Activated naive CD8-positive, alpha-beta T cell (primary cell): Measurements from ENCODE around the gene MAPK8IP3.

ENCODE experiments used
- H3K27ac Mint-ChIP-seq: one replicate; pipeline ENCODE4 v1.8.0; 2021; ENCODE audit warnings: mixed read lengths
- H3K27me3 Mint-ChIP-seq: one replicate; pipeline ENCODE4 v1.8.0; 2021; ENCODE audit warnings: mixed read lengths
- H3K36me3 Mint-ChIP-seq: one replicate; pipeline ENCODE4 v1.8.0; 2021; ENCODE audit warnings: mixed read lengths
- H3K4me1 Mint-ChIP-seq: one replicate; pipeline ENCODE4 v1.8.0; 2021; ENCODE audit warnings: low read depth, mixed read lengths
- H3K4me3 Mint-ChIP-seq: one replicate; pipeline ENCODE4 v1.8.0; 2021; ENCODE audit warnings: mild to moderate bottlenecking, mixed read lengths
- H3K9me3 Mint-ChIP-seq: one replicate; pipeline ENCODE4 v1.8.0; 2021; ENCODE audit warnings: low read depth, mixed read lengths

MAPK8IP3 gene

GRCh38 chr16:1773703-1774447, 67.9 kb downstream of the MAPK8IP3 start:
- no peaks in the 10 kb centered on the region for H3K9me3 Mint-ChIP-seq
- H3K4me3 Mint-ChIP-seq: peak overlapping the region; percentile 99
- H3K27me3 Mint-ChIP-seq: no peaks in the 10 kb centered on the region
- H3K36me3 Mint-ChIP-seq: peaks cover 3% of the 10 kb centered on the region
- H3K4me1 Mint-ChIP-seq: peaks cover 6% of the 10 kb centered on the region
- H3K27ac Mint-ChIP-seq: no peak overlapping the region

DNA sequence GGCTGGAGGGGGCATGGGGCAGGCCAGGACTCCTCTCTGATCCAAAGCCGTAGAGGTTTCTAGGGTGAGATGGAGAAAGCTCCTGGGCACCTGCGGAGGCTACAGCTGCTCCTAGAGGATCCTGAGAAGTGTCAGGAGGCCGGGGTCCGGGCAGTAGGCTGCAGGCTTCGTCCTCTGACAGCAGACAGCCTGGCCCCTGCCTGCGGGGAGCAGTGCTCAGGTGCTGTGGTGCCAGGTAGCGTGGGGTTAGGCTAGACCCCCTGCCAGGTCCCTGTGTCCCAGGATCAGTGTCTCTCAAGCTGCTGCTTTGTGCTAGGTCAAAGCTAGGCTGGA, 68.4 kb downstream of the MAPK8IP3 start:
- Mint-ChIP-seq H3K27me3 (no peaks in the 10 kb centered on the region), H3K27ac (no peak overlapping the region), H3K4me3 (peak overlapping the region; percentile 13), H3K4me1 (peaks cover 6% of the 10 kb centered on the region), H3K36me3 (peaks cover 3% of the 10 kb centered on the region), H3K9me3 (no peaks in the 10 kb centered on the region)

DNA sequence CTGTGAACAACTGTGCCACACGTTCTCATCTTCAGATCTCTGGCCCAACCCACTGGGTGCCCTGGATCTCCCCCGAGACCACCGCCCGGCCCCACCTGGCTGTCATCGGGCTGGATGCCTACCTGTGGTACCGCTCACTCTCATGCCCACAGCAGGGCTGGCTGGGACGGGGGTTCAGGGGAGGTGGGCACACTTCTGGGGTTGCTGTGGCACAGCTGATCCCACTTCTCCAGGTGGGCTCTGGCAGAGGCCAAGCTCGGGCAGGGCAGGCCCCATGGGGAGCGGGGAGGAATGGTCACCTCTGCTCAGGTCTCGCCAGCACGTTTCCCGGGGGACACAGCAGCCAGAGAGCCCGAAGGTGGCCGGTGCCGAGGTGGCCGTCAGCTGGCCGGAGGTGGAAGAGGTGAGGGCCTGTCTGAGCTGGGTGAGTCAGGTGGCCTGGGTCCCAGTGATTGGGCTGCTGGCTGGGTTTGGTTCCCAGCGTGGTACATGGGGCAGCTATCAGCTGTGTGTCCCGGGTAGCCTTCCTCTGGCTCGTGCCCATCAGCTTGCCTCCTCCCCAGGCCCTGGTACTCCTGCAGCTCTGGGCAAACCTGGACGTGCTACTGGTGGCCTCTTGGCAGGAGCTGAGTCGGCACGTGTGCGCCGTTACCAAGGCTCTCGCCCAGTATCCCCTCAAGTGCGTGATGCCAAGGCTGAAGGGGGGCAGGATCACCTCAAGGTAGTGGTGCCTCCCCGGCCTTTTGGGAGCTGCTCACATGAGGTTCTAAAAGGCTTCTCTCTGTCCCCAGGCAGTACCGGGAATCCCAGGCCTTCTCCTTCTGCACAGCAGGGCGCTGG, 69.2 kb downstream of the MAPK8IP3 start:
- H3K27me3 Mint-ChIP-seq: no peaks in the 10 kb centered on the region
- no peak overlapping the region for H3K27ac Mint-ChIP-seq
- peak overlapping the region; percentile 61 for H3K4me3 Mint-ChIP-seq
- peaks cover 3% of the 10 kb centered on the region for H3K4me1 Mint-ChIP-seq
- H3K9me3 Mint-ChIP-seq: no peaks in the 10 kb centered on the region
- H3K36me3 Mint-ChIP-seq: peaks cover 3% of the 10 kb centered on the region

DNA sequence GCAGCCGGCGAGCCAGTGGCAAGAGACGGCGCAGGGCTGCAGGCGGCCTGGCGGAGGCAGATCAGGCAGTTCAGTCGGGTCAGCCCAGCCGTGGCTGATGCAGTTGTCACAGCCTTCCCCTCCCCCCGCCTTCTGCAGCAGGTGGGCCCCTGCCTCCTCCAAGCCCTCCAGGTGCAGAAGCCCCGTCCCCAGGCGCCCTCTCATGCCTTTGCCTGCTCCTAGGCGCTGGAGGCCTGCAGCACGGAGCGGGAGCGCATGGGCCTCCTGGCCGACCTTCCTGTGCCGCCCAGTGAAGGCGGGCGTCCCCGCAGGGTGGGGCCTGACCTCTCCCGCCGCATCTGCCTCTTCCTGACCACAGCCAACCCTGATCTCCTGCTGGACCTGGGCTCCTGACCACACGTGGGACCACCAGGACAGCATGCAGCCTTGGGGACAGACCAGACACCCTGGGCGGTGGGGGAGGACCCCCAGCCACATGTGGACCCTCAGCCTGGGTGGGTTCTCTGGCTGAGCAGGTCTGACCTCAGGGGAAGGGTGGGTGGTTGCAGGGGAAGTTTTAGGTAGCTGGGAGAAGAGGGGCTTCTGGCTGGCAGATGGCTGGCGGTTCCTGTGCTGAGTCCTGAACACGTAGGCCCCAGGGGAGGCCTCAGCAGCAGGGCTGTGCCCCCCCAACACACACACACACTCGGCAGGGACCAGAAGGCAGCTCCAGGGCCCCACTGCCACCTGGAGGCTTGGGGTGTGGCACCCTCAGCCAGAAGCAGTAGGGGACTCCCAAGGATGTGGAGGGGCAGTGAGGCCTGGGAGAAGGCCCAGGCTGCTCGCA, 70.1 kb downstream of the MAPK8IP3 start:
- no peak overlapping the region for H3K27ac Mint-ChIP-seq
- no peaks in the 10 kb centered on the region for H3K27me3 Mint-ChIP-seq

DNA sequence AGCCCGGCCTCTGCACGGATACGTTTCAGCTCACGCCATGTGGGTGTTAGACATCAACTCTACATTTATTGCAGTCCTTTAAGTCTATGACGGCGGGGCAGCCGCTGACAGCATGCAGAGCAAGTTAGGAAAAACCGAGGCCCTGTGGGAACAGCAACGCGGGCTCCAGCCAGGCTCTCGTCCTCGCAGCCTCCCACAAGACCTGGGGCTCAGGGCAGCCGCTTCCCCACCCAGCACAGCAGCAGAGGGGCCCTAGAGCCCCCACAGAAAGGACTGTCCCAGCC, 70.6 kb downstream of the MAPK8IP3 start:
- Mint-ChIP-seq H3K27ac (no peak overlapping the region), H3K27me3 (no peaks in the 10 kb centered on the region), H3K4me3 (no peak overlapping the region), H3K4me1 (peaks cover 8% of the 10 kb centered on the region), H3K9me3 (no peaks in the 10 kb centered on the region), H3K36me3 (peaks cover 3% of the 10 kb centered on the region)

More for the DNA sequence above, 70.1 kb downstream of the MAPK8IP3 start:
- no peaks in the 10 kb centered on the region for H3K9me3 Mint-ChIP-seq
- H3K4me3 Mint-ChIP-seq: no peak overlapping the region
- H3K36me3 Mint-ChIP-seq: peaks cover 3% of the 10 kb centered on the region
- H3K4me1 Mint-ChIP-seq: peaks cover 2% of the 10 kb centered on the region

- Mint-ChIP-seq H3K4me1 (peaks cover 10% of the 10 kb centered on the region), H3K27me3 (no peaks in the 10 kb centered on the region), H3K36me3 (peaks cover 3% of the 10 kb centered on the region), H3K9me3 (no peaks in the 10 kb centered on the region), H3K27ac (no peak overlapping the region), H3K4me3 (no peak overlapping the region)
Observed at GRCh38 chr16:1776991-1777374, 71.0 kb downstream of the MAPK8IP3 start.

- Mint-ChIP-seq H3K4me1 (peaks cover 8% of the 10 kb centered on the region), H3K27me3 (no peaks in the 10 kb centered on the region), H3K36me3 (no peaks in the 10 kb centered on the region), H3K9me3 (no peaks in the 10 kb centered on the region), H3K4me3 (no peak overlapping the region), H3K27ac (no peak overlapping the region)
Observed at GRCh38 chr16:1777375-1778199, 71.6 kb downstream of the MAPK8IP3 start.

DNA sequence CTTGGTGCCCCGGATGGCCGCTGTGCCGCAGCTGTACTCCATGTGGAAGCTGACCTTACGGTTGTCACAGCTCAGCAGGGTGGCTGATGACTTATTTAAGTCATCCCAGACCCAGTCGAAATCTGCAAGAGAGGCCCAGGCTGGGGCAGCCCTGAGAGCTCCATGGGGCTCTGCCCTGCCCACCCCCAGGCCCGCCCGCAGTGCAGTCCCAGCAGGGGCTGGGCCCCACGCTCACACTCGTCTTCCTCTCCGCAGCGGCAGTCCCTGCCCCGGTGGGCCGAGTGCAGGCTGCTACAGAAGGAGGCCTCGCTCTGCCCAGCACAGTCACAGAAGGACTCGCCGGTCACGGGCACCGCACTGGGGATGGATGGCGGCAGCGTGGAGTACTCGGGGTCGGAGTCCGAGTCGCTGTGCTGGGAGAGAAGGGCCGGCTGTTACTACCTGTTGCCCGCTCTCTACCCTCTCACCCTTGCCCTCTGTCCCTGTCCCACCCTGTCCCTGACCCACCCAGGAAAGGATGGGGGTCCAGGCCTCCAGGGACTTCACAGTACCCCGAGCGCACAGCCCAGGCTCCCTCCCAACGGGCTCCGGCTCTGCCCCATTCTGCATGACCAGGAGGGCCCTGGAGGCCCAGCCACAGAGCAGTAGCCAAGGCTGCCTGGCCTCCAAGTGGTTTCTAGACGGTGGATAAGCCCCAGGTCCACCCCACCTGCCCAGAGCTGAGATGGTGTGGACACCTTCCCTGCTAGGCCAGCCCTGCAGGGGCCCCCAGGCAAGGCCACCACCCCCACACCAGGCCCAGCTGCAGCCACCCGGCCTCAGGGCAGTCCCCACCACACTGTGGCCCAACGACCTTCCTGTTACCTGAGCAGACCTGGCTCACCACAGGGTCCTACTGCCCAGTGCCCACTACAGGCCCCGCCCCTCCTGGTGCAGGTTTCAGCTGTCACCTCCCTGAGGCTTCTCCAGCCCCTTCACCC, 72.5 kb downstream of the MAPK8IP3 start:
- H3K4me3 Mint-ChIP-seq: no peak overlapping the region

DNA sequence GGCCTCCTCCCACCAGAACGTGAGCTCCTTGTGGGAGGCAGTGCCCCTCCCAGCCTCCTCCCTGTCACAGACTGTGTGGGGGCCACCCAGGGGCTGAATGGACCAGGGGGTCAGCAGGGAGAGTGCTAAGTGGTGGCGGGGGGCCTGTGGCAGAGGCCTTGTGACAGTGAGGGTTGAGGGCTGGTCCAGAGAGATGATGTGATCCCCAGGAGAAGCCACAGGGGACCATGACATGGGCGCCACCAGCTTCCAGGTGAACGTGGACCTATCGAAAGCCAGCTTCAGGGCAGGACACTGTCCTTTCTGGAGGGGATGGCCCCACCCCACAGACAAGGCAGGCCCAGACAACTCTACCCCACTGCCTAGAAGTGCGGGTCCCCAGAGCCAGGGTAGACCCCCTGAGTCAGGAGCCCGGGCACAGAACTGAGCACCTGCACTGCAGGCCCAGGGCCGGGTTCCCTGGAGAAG, 73.3 kb downstream of the MAPK8IP3 start:
- Mint-ChIP-seq H3K27ac (no peak overlapping the region), H3K27me3 (no peaks in the 10 kb centered on the region), H3K36me3 (no peaks in the 10 kb centered on the region)

More for the DNA sequence above, 72.5 kb downstream of the MAPK8IP3 start:
- H3K4me1 Mint-ChIP-seq: peaks cover 11% of the 10 kb centered on the region
- no peaks in the 10 kb centered on the region for H3K36me3 Mint-ChIP-seq
- H3K27ac Mint-ChIP-seq: no peak overlapping the region
- H3K27me3 Mint-ChIP-seq: no peaks in the 10 kb centered on the region
- no peaks in the 10 kb centered on the region for H3K9me3 Mint-ChIP-seq

DNA sequence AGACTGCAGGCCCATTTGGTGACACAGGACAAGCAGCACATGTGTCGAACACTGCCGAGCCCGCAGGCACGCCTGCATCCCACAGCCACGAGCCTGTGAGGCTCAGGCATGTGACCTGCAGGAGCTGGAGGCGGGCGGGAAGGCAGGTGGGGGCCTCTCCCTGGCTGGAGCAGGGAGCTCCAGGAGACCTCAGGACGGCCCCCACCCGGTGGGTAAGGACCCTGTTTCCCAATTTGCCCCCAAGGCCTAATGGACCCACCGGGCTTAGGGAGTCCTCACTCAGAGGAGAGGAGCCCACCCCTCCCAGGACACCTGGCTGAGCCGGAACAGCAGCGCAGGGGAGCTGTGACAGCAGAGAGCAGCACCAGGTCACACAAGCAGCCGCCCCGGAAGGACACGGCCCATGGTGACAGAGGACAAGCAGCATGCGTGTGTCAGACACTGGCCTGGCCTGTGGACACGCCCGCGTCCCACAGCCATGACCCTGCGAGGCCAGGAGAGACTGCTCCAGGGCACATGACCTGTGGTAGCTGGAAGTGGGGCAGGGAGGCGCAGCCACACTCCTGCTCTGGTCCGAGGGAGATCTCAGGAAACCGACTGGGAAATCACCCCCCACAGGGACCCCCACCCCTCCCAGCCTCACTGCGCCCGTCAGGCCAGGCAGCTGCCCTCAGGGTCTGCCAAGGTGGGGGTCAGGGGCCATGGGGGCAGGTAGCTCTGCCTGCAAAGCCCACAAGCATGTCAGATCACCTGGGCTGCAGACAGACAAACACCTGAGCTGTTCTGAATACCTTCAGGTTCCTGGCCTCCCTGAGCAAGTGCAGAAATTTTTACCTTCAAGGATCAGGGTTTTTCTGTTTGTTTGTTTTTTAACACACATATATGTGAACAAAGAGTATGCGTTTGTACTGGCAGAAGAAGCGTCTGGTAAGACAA, 74.0 kb downstream of the MAPK8IP3 start:
- Mint-ChIP-seq H3K9me3 (no peaks in the 10 kb centered on the region), H3K27me3 (no peaks in the 10 kb centered on the region), H3K27ac (no peak overlapping the region), H3K4me3 (peak overlapping the region; percentile 66), H3K4me1 (peaks cover 18% of the 10 kb centered on the region), H3K36me3 (no peaks in the 10 kb centered on the region)

More for the DNA sequence above, 73.3 kb downstream of the MAPK8IP3 start:
- H3K4me1 Mint-ChIP-seq: peaks cover 16% of the 10 kb centered on the region
- H3K4me3 Mint-ChIP-seq: no peak overlapping the region
- no peaks in the 10 kb centered on the region for H3K9me3 Mint-ChIP-seq

GRCh38 chr16:1780677-1781072, 74.7 kb downstream of the MAPK8IP3 start:
- H3K27me3 Mint-ChIP-seq: no peaks in the 10 kb centered on the region
- peak overlapping the region; percentile 86 for H3K4me3 Mint-ChIP-seq
- H3K27ac Mint-ChIP-seq: no peak overlapping the region
- H3K9me3 Mint-ChIP-seq: no peaks in the 10 kb centered on the region
- no peaks in the 10 kb centered on the region for H3K36me3 Mint-ChIP-seq
- H3K4me1 Mint-ChIP-seq: peaks cover 20% of the 10 kb centered on the region

- H3K27me3 Mint-ChIP-seq: no peaks in the 10 kb centered on the region
- H3K4me1 Mint-ChIP-seq: peaks cover 20% of the 10 kb centered on the region
- peak overlapping the region; percentile 76 for H3K27ac Mint-ChIP-seq
- no peaks in the 10 kb centered on the region for H3K36me3 Mint-ChIP-seq
- H3K9me3 Mint-ChIP-seq: no peaks in the 10 kb centered on the region
- H3K4me3 Mint-ChIP-seq: peak overlapping the region; percentile 86
Observed at GRCh38 chr16:1781254-1781653, 75.3 kb downstream of the MAPK8IP3 start.
